HFFc6 (cell line): ENCODE measurements around the gene TSSK2. TPM values are rescaled to one million over a fixed set of nuclear protein-coding genes. Genes with fewer than 3 reads are reported as not detected.

Source experiments
- DNase-seq: peaks from one replicate; pipeline ENCODE4 v3.0.0-alpha.2; 2018
- H3K27ac Mint-ChIP-seq: 2 replicates; pipeline ENCODE4 v1.8.0; 2020; ENCODE audit warnings: mild to moderate bottlenecking, mixed read lengths
- H3K27me3 Mint-ChIP-seq: 2 replicates; pipeline ENCODE4 v1.8.0; 2021; ENCODE audit warnings: mild to moderate bottlenecking, moderate library complexity, mixed read lengths; ENCODE audit not compliant: insufficient read depth
- H3K36me3 Mint-ChIP-seq: 2 replicates; pipeline ENCODE4 v1.8.0; 2021; ENCODE audit warnings: low read depth, mixed read lengths
- H3K4me1 Mint-ChIP-seq: 2 replicates; pipeline ENCODE4 v1.8.0; 2020; ENCODE audit warnings: low read depth, mixed read lengths
- H3K4me3 Mint-ChIP-seq: 2 replicates; pipeline ENCODE4 v1.8.0; 2020; ENCODE audit warnings: mild to moderate bottlenecking, moderate library complexity, mixed read lengths
- H3K9me3 Mint-ChIP-seq: 2 replicates; pipeline ENCODE4 v1.8.0; 2020; ENCODE audit warnings: mild to moderate bottlenecking, mixed read lengths
- CTCF ChIP-seq: fragments of 200-600 bp; sonication (generic); IDR thresholded peaks from 2 replicates; pipeline ENCODE4 v1.5.0; 2021; ENCODE audit warnings: antibody characterized with exemption, mild to moderate bottlenecking
- total RNA-seq, 6 experiments: library from RNA; stranded (reverse); fragmentation: NEBNext Ultra II Directional; extraction: Animal tissue kit (Norgen Biotek cat#: 25700); gene quantifications; 2 replicates in 1 of 6; 3 replicates in 5 of 6; pipeline ENCODE4 v1.2.3, GENCODE V29; 2021

Gene TSSK2
- total RNA-seq, 6 experiments from 2014 or later: not detected

DNA sequence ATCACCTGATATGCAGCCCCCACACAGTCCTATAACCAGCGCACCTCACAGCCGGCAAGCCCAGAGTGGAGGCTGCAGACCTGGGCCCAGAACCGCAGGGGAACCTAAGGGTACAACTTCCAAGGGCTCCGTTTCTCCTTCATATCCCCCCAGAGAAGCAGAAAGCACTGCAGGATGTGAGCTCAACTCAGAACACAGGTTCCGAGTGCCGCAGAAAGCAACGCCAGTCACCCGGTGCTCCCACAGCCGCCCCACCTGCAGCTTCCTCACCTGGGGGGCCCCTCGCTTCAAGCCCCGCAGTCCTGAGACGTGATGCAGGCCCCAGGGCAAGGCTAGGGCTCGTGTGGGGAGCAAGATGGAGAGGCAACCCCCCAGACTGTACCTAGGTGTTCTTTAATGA is 2.5 kb downstream of the TSSK2 start:
- H3K36me3 Mint-ChIP-seq: peaks cover 21% of the 10 kb centered on the region
- no peak overlapping the region for H3K27ac Mint-ChIP-seq
- no peak for TF ChIP-seq CTCF
- peaks cover 2% of the 10 kb centered on the region; the same call in 1 of the 2 replicates for H3K27me3 Mint-ChIP-seq
- H3K4me3 Mint-ChIP-seq: no peak overlapping the region
- no peaks in the 10 kb centered on the region for H3K4me1 Mint-ChIP-seq
- no peak for DNase-seq
- H3K9me3 Mint-ChIP-seq: no peaks in the 10 kb centered on the region

- no peak for DNase-seq
- H3K4me3 Mint-ChIP-seq: no peak overlapping the region
- no peaks in the 10 kb centered on the region for H3K9me3 Mint-ChIP-seq
- H3K36me3 Mint-ChIP-seq: peaks cover 21% of the 10 kb centered on the region
- H3K4me1 Mint-ChIP-seq: no peaks in the 10 kb centered on the region
- no peak for TF ChIP-seq CTCF
- H3K27me3 Mint-ChIP-seq: peaks cover 2% of the 10 kb centered on the region; the same call in 1 of the 2 replicates
- no peak overlapping the region for H3K27ac Mint-ChIP-seq
Observed at GRCh38 chr22:19134176-19134831, 3.2 kb downstream of the TSSK2 start.

GRCh38 chr22:19134874-19135273 is 3.8 kb downstream of the TSSK2 start:
- no peak for TF ChIP-seq CTCF
- Mint-ChIP-seq H3K36me3 (peaks cover 21% of the 10 kb centered on the region), H3K9me3 (no peaks in the 10 kb centered on the region), H3K4me1 (no peaks in the 10 kb centered on the region), H3K4me3 (no peak overlapping the region), H3K27ac (no peak overlapping the region), H3K27me3 (peaks cover 2% of the 10 kb centered on the region; the same call in 1 of the 2 replicates)
- DNase-seq: no peak

DNA sequence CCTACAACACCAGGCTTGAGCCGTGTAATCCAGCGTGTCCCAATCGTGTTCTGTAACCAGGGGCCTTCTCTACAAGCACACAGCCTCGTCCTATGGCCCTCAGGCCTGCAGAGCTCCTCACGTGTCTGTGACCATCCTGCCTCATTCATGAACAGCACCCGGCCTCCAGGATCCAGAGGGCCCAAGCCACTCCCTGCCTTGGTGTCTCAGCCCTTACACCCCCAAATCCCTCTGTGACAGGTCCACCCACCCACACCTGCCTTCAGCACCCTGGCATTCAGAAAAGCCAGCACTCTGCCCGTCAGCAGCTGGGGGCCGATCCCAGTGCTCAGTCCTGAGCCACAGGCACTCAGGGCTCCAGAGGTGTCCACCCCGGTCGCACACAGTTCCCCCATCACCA is 5.8 kb downstream of the TSSK2 start:
- H3K36me3 Mint-ChIP-seq: peaks cover 20% of the 10 kb centered on the region
- H3K4me3 Mint-ChIP-seq: no peak overlapping the region
- no peak for TF ChIP-seq CTCF
- H3K27me3 Mint-ChIP-seq: peaks cover 2% of the 10 kb centered on the region; the same call in 1 of the 2 replicates
- H3K4me1 Mint-ChIP-seq: no peaks in the 10 kb centered on the region
- H3K27ac Mint-ChIP-seq: no peak overlapping the region
- DNase-seq: no peak
- H3K9me3 Mint-ChIP-seq: no peaks in the 10 kb centered on the region

- no peak for TF ChIP-seq CTCF
- Mint-ChIP-seq H3K9me3 (no peaks in the 10 kb centered on the region), H3K27ac (no peak overlapping the region), H3K4me3 (no peak overlapping the region), H3K27me3 (peaks cover 2% of the 10 kb centered on the region; the same call in 1 of the 2 replicates), H3K4me1 (no peaks in the 10 kb centered on the region), H3K36me3 (peaks cover 14% of the 10 kb centered on the region)
- no peak for DNase-seq
Observed at GRCh38 chr22:19137384-19138216, 6.5 kb downstream of the TSSK2 start.
